ENCODE measurements around the gene DLGAP1.

DNA sequence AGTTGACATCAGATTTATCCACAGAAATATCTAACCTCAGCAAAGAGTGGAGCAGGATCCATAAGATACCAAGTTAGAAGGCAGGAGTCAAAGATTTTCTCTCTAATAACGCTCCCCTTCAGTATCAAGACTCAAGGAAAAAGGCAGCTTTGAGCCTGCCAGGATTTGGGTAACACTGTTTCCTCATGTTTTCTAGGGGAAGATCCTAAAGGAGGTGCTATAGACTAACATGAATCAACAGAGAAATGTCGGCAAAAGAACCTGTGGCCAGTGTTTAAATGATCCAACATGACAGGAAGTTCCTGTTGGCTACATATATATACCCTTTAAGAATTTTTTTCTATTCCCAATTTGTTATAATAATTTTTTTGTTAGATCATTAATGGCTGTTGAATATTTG lies 602.8 kb downstream of the DLGAP1 start:
- TF ChIP-seq, protein P1, sequence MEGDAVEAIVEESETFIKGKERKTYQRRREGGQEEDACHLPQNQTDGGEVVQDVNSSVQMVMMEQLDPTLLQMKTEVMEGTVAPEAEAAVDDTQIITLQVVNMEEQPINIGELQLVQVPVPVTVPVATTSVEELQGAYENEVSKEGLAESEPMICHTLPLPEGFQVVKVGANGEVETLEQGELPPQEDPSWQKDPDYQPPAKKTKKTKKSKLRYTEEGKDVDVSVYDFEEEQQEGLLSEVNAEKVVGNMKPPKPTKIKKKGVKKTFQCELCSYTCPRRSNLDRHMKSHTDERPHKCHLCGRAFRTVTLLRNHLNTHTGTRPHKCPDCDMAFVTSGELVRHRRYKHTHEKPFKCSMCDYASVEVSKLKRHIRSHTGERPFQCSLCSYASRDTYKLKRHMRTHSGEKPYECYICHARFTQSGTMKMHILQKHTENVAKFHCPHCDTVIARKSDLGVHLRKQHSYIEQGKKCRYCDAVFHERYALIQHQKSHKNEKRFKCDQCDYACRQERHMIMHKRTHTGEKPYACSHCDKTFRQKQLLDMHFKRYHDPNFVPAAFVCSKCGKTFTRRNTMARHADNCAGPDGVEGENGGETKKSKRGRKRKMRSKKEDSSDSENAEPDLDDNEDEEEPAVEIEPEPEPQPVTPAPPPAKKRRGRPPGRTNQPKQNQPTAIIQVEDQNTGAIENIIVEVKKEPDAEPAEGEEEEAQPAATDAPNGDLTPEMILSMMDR (IDR thresholded peaks at IDR 0.05): no peak
- no peak for TF ChIP-seq ZNF121 (CRISPR knock-in tag; IDR thresholded peaks at IDR 0.05)
- TF ChIP-seq, protein P2, sequence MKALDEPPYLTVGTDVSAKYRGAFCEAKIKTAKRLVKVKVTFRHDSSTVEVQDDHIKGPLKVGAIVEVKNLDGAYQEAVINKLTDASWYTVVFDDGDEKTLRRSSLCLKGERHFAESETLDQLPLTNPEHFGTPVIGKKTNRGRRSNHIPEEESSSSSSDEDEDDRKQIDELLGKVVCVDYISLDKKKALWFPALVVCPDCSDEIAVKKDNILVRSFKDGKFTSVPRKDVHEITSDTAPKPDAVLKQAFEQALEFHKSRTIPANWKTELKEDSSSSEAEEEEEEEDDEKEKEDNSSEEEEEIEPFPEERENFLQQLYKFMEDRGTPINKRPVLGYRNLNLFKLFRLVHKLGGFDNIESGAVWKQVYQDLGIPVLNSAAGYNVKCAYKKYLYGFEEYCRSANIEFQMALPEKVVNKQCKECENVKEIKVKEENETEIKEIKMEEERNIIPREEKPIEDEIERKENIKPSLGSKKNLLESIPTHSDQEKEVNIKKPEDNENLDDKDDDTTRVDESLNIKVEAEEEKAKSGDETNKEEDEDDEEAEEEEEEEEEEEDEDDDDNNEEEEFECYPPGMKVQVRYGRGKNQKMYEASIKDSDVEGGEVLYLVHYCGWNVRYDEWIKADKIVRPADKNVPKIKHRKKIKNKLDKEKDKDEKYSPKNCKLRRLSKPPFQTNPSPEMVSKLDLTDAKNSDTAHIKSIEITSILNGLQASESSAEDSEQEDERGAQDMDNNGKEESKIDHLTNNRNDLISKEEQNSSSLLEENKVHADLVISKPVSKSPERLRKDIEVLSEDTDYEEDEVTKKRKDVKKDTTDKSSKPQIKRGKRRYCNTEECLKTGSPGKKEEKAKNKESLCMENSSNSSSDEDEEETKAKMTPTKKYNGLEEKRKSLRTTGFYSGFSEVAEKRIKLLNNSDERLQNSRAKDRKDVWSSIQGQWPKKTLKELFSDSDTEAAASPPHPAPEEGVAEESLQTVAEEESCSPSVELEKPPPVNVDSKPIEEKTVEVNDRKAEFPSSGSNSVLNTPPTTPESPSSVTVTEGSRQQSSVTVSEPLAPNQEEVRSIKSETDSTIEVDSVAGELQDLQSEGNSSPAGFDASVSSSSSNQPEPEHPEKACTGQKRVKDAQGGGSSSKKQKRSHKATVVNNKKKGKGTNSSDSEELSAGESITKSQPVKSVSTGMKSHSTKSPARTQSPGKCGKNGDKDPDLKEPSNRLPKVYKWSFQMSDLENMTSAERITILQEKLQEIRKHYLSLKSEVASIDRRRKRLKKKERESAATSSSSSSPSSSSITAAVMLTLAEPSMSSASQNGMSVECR (CRISPR knock-in tag; IDR thresholded peaks at IDR 0.05; ENCODE audit: borderline replicate concordance): no peak
- TF ChIP-seq, protein P3, sequence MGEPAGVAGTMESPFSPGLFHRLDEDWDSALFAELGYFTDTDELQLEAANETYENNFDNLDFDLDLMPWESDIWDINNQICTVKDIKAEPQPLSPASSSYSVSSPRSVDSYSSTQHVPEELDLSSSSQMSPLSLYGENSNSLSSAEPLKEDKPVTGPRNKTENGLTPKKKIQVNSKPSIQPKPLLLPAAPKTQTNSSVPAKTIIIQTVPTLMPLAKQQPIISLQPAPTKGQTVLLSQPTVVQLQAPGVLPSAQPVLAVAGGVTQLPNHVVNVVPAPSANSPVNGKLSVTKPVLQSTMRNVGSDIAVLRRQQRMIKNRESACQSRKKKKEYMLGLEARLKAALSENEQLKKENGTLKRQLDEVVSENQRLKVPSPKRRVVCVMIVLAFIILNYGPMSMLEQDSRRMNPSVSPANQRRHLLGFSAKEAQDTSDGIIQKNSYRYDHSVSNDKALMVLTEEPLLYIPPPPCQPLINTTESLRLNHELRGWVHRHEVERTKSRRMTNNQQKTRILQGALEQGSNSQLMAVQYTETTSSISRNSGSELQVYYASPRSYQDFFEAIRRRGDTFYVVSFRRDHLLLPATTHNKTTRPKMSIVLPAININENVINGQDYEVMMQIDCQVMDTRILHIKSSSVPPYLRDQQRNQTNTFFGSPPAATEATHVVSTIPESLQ (CRISPR knock-in tag; IDR thresholded peaks at IDR 0.05): no peak

Measured in WTC11 (cell line).